Keratinocyte (primary cell): ENCODE results near the gene NUP98. TPM values are rescaled to one million over a fixed set of nuclear protein-coding genes. Genes with fewer than 3 reads are reported as not detected.

Source experiments
- DNase-seq: peaks from one replicate; pipeline ENCODE4 v3.0.0-alpha.2; 2011; ENCODE audit warnings: low read depth, missing footprints, low spot score
- FAIRE-seq: peaks from 2 replicates; lab custom pipeline; 2011; peaks lifted over from hg19 to GRCh38; lab: Jason Lieb, UNC
- H2AFZ ChIP-seq: 2 replicates; pipeline ENCODE4 v1.6.0; 2012; ENCODE audit warnings: low read length, control low read depth, inconsistent platforms; ENCODE audit not compliant: control insufficient read depth
- H3K27ac ChIP-seq: 2 replicates; pipeline ENCODE4 v1.5.1; 2011; ENCODE audit warnings: low read length; ENCODE audit not compliant: control insufficient read depth, insufficient read depth
- H3K27me3 ChIP-seq: 3 replicates; pipeline ENCODE4 v1.6.0; 2011; ENCODE audit warnings: low read length; ENCODE audit not compliant: control insufficient read depth, insufficient read depth; ENCODE audit errors: extremely low read depth
- H3K36me3 ChIP-seq, 2 experiments: 2 replicates in 1 of 2; 3 replicates in 1 of 2; pipeline ENCODE4 v1.5.1; 2011; ENCODE audit warnings: low read length in 2 of 2, mild to moderate bottlenecking in 1 of 2; ENCODE audit not compliant: control insufficient read depth in 2 of 2, insufficient read depth in 2 of 2; ENCODE audit errors: extremely low read depth in 1 of 2
- H3K4me1 ChIP-seq: 3 replicates; pipeline ENCODE4 v1.5.1; 2011; ENCODE audit warnings: low read length; ENCODE audit not compliant: control insufficient read depth, insufficient read depth; ENCODE audit errors: extremely low read depth
- H3K4me2 ChIP-seq: 3 replicates; pipeline ENCODE4 v1.6.0; 2011; ENCODE audit warnings: low read depth, low read length; ENCODE audit not compliant: control insufficient read depth, insufficient read depth; ENCODE audit errors: extremely low read depth
- H3K4me3 ChIP-seq, 3 experiments: fragments of 200-600 bp in 1 of 3; sonication (generic) in 1 of 3; 2 replicates in 2 of 3; 3 replicates in 1 of 3; pipeline ENCODE4 v1.5.1; 2011 to 2016; ENCODE audit warnings: low read length in 3 of 3, mild to moderate bottlenecking in 3 of 3, control low read depth in 2 of 3, inconsistent platforms in 1 of 3, low read depth in 1 of 3, mixed read lengths in 1 of 3, mixed run types in 1 of 3, moderate library complexity in 1 of 3; ENCODE audit not compliant: control insufficient read depth in 2 of 3, insufficient read depth in 2 of 3; ENCODE audit errors: extremely low read depth in 1 of 3
- H3K79me2 ChIP-seq: 2 replicates; pipeline ENCODE4 v1.6.0; 2012; ENCODE audit warnings: low read length; ENCODE audit not compliant: control insufficient read depth, insufficient read depth
- H3K9ac ChIP-seq: 3 replicates; pipeline ENCODE4 v1.6.0; 2011; ENCODE audit warnings: low read length; ENCODE audit not compliant: control insufficient read depth, insufficient read depth; ENCODE audit errors: extremely low read depth
- H3K9me1 ChIP-seq: 3 replicates; pipeline ENCODE4 v1.6.0; 2011; ENCODE audit warnings: low read length; ENCODE audit not compliant: control insufficient read depth, insufficient read depth; ENCODE audit errors: extremely low read depth
- H3K9me3 ChIP-seq: 2 replicates; pipeline ENCODE4 v1.5.1; 2012; ENCODE audit warnings: low read depth, low read length; ENCODE audit not compliant: control insufficient read depth
- H4K20me1 ChIP-seq: 3 replicates; pipeline ENCODE4 v1.6.0; 2011; ENCODE audit warnings: low read length; ENCODE audit not compliant: control insufficient read depth, insufficient read depth; ENCODE audit errors: extremely low read depth
- CTCF ChIP-seq, 3 experiments: IDR thresholded peaks in 1 of 3; conservative IDR thresholded peaks in 1 of 3; optimal IDR thresholded peaks in 1 of 3; 2 replicates in 2 of 3; 3 replicates in 1 of 3; pipeline versions ENCODE3 to v1.5.1; 2011; ENCODE audit warnings: low read length in 3 of 3, mild to moderate bottlenecking in 3 of 3, moderate library complexity in 2 of 3, control low read depth in 1 of 3, inconsistent platforms in 1 of 3; ENCODE audit not compliant: insufficient read depth in 2 of 3; ENCODE audit errors: extremely low read depth in 1 of 3
- EZH2 ChIP-seq: IDR thresholded peaks from one replicate; pipeline ENCODE4 v1.6.1; 2012; ENCODE audit warnings: inconsistent platforms, mild to moderate bottlenecking, low read length, moderate library complexity
- dilution Hi-C: fragments of 300-500 bp; cut with MboI; formaldehyde crosslinking; loops from one replicate; pipeline ENCODE4 v1.7.0; 2020; ENCODE audit warnings: low sequenced_read_pairs; ENCODE audit not compliant: extremely low pct_ligation_motif_present
- polyA plus RNA-seq, 5 experiments: library from polyadenylated mRNA; depleted of rRNA in 3 of 5; stranded (reverse) in 3 of 5; stranded (forward) in 1 of 5; unstranded in 1 of 5; fragments of >200 nt; gene quantifications; 1 replicate in 1 of 5; 2 replicates in 3 of 5; 3 replicates in 1 of 5; pipeline versions ENCODE4 v1.2.1 to v1.2.3, GENCODE V29; 2011 to 2012; ENCODE audit warnings: missing spikeins in 2 of 5, low read depth in 1 of 5, low replicate concordance in 1 of 5

The NUP98 gene
- polyA plus RNA-seq, 1 donor (not counting 4 experiments of a cell fraction or from before 2014, with no cell fraction given) = 66.9 TPM

DNA sequence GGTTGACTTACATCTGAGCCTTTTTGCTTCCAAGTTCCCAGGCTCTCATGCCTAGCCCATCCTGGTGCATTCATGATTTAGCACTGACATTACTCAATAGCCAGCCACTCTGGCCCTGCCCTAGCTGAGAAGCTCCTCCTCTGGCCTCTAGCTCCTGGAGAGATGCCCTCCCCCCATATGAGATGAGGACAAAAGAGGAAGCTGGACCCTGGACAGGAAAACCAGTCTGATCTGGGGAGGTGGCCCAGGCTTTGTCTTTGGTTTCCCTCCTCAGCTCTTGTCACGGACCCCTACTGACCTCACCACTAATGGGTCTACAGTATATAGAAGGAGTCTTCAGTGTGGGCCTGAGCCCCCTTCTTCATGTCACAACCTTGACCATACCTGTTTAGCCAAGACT is 40.4 kb upstream of the NUP98 start:
- TF ChIP-seq EZH2 (no peak), CTCF (optimal IDR thresholded peaks at IDR 0.05 in 1 of 3, IDR thresholded peaks at IDR 0.05 in 1 of 3, conservative IDR thresholded peaks at IDR 0.05 in 1 of 3; ENCODE audit: extremely low read depth in 1 of 3, insufficient read depth in 2 of 3, low read length in 3 of 3) (no peak)
- Histone ChIP-seq H3K4me2 (no peak overlapping the region), H4K20me1 (peaks cover 3% of the 10 kb centered on the region), H2AFZ (no peak overlapping the region), H3K9me1 (peaks cover 2% of the 10 kb centered on the region), H3K79me2 (peaks cover 75% of the 10 kb centered on the region), H3K4me3 (no peak overlapping the region), H3K9me3 (no peaks in the 10 kb centered on the region), H3K9ac (no peak overlapping the region), H3K4me1 (peaks cover 34% of the 10 kb centered on the region), H3K27ac (no peak overlapping the region), H3K36me3 (peaks cover 3 to 11% of the 10 kb centered on the region in 2 experiments), H3K27me3 (no peaks in the 10 kb centered on the region)
- DNase-seq = no peak
- dilution Hi-C loops = no loop called here
- no peak for FAIRE-seq

DNA sequence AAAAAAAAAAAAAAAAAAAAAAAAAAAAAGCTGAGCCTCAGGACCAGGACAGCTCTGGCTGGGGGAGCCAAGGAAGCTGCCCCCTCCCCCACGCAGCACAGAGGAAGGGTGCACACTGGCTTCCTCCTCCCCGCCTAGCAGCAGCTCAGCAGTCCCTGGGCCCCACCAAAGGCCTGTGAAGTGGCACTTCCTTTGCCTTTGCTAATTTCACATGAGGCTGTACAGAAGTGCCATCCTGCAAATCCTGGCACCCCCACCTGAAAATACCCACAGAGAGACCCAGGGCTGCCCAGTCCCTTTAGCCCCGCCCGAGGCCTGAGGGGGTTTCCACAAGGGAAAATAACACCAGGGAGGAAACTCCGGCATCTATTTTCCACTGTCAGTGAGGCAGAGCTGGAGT is 39.5 kb upstream of the NUP98 start:
- TF ChIP-seq CTCF (optimal IDR thresholded peaks at IDR 0.05 in 1 of 3, IDR thresholded peaks at IDR 0.05 in 1 of 3, conservative IDR thresholded peaks at IDR 0.05 in 1 of 3; ENCODE audit: extremely low read depth in 1 of 3, insufficient read depth in 2 of 3, low read length in 3 of 3) (no peak), EZH2 (no peak)
- Histone ChIP-seq H3K36me3 (peaks cover 6 to 11% of the 10 kb centered on the region in 2 experiments), H3K27me3 (no peaks in the 10 kb centered on the region), H3K79me2 (peaks cover 84% of the 10 kb centered on the region), H3K4me3 (no peak overlapping the region), H3K27ac (no peak overlapping the region), H3K4me2 (no peak overlapping the region), H3K9ac (no peak overlapping the region), H2AFZ (no peak overlapping the region), H3K9me3 (no peaks in the 10 kb centered on the region), H3K9me1 (peaks cover 5% of the 10 kb centered on the region), H4K20me1 (peaks cover 3% of the 10 kb centered on the region), H3K4me1 (peaks cover 32% of the 10 kb centered on the region)
- DNase-seq (no peak), FAIRE-seq (no peak)
- dilution Hi-C loops = no loop called here
